CD4-positive, alpha-beta T cell treated with Interleukin-17A for 1 hour (primary cell): ENCODE data around the gene DOCK9.

Source experiments
- DNase-seq: peaks from one replicate; pipeline ENCODE4 v3.0.0-alpha.2; 2020

The DOCK9 gene

GRCh38 chr13:98842858-98843481, 134.9 kb downstream of the DOCK9 start:
- DNase-seq, result peak; percentile 58

- DNase-seq, result no peak
Observed at GRCh38 chr13:98842070-98842469, 135.8 kb downstream of the DOCK9 start.

- DNase-seq, result peak; percentile 30
Observed at GRCh38 chr13:98839856-98840769, 137.8 kb downstream of the DOCK9 start.

GRCh38 chr13:98838776-98839175, 139.1 kb downstream of the DOCK9 start:
- DNase-seq, result no peak

GRCh38 chr13:98837896-98838295, 140.0 kb downstream of the DOCK9 start:
- DNase-seq, result no peak

- no peak for DNase-seq
Observed at GRCh38 chr13:98835156-98835555, 142.7 kb downstream of the DOCK9 start.

GRCh38 chr13:98834254-98834960, 143.5 kb downstream of the DOCK9 start:
- no peak for DNase-seq

- no peak for DNase-seq
Observed at GRCh38 chr13:98831236-98831635, 146.6 kb downstream of the DOCK9 start.

GRCh38 chr13:98829541-98829940, 148.3 kb downstream of the DOCK9 start:
- DNase-seq, result no peak

- no peak for DNase-seq
Observed at GRCh38 chr13:98828614-98829013, 149.2 kb downstream of the DOCK9 start.

GRCh38 chr13:98827449-98827848, 150.4 kb downstream of the DOCK9 start:
- no peak for DNase-seq

- no peak for DNase-seq
Observed at GRCh38 chr13:98826146-98826545, 151.7 kb downstream of the DOCK9 start.

- DNase-seq, result no peak
Observed at GRCh38 chr13:98825659-98826058, 152.2 kb downstream of the DOCK9 start.

GRCh38 chr13:98824376-98825160, 153.3 kb downstream of the DOCK9 start:
- no peak for DNase-seq

GRCh38 chr13:98823442-98823841, 154.4 kb downstream of the DOCK9 start:
- DNase-seq, result no peak

GRCh38 chr13:98822225-98822606, 155.6 kb downstream of the DOCK9 start:
- no peak for DNase-seq

- no peak for DNase-seq
Observed at GRCh38 chr13:98821372-98822224, 156.3 kb downstream of the DOCK9 start.

GRCh38 chr13:98820744-98821371, 157.0 kb downstream of the DOCK9 start:
- DNase-seq, result no peak

- DNase-seq, result no peak
Observed at GRCh38 chr13:98820300-98820699, 157.6 kb downstream of the DOCK9 start.

GRCh38 chr13:98819382-98820010, 158.4 kb downstream of the DOCK9 start:
- no peak for DNase-seq

- DNase-seq, result no peak
Observed at GRCh38 chr13:98816406-98816805, 161.5 kb downstream of the DOCK9 start.
